ENCODE results near the gene NFIC. TPM values are rescaled to one million over a fixed set of nuclear protein-coding genes. Genes with fewer than 3 reads are reported as not detected.
"Not testable (repeated sequence)": the region's sequence is repeated elsewhere in the genome, so short reads cannot be mapped to it uniquely, and the experiment has no call there.

Gene NFIC
- total RNA-seq, 4 donors from 2014 or later, result 76.2 to 183 (median 132) TPM

DNA sequence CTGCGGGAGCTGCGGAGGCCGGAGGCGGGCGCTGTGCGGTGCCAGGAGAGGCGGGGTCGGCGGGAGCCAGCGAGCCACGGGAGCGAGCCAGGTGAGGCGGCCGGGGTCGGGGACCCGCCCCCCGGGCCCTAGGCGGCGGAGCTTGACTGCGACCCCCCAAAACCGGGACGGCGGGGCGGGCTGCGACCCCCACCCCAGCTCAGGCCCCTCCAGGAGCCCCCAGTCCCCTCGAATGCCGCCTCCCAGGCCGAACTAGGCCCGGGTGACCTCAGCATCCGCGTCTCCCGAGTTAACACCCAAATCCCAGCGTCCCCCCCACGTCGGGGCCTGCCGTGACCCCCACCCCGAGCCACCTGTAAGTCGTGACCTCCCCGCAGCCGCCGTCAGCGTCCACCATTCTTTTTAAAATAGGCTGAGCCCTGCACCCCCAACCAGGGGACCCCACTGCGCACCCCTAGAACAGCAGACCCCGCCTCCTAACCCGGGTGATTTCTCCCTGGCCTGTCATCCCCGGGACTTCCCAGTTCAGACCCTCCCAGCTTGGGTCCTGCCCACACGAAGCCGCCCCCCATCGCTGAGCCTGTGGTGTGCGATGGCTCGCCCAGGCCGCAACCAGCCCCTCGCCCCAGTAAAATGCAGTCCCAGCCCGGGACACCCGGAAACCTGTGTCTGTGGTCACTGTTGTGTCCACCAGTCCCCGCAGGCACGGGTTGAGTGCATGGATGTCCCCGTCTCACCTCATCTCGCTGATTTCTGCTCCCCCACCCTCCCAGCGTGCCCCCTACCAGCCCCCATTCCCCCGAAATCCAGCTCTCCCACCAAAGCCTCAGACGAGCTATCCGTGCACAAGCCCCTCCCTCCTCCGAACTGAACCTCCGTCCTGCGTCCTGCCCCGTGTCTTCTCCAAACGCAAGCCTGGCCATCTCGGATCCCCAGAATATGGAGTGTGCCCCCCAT lies 140.3 kb downstream of the NFIC start:
- Histone ChIP-seq H3K4me1 (peaks cover 8 to 15% of the 10 kb centered on the region in 2 donors), H3K9me3 (no peaks in the 10 kb centered on the region), H3K4me3 (replicated peaks in 1 of 3) (peak overlapping the region; percentile 24 to 98 (median 73)), H3K27ac (peak overlapping the region; percentile 48 to 54 (median 52)), H3K27me3 (no peaks in the 10 kb centered on the region), H3K36me3 (no peaks in the 10 kb centered on the region)
- TF ChIP-seq POLR2A (IDR thresholded peaks at IDR 0.05), result peak in 1 of 2 donors; percentile 41
- TF ChIP-seq, protein P1, sequence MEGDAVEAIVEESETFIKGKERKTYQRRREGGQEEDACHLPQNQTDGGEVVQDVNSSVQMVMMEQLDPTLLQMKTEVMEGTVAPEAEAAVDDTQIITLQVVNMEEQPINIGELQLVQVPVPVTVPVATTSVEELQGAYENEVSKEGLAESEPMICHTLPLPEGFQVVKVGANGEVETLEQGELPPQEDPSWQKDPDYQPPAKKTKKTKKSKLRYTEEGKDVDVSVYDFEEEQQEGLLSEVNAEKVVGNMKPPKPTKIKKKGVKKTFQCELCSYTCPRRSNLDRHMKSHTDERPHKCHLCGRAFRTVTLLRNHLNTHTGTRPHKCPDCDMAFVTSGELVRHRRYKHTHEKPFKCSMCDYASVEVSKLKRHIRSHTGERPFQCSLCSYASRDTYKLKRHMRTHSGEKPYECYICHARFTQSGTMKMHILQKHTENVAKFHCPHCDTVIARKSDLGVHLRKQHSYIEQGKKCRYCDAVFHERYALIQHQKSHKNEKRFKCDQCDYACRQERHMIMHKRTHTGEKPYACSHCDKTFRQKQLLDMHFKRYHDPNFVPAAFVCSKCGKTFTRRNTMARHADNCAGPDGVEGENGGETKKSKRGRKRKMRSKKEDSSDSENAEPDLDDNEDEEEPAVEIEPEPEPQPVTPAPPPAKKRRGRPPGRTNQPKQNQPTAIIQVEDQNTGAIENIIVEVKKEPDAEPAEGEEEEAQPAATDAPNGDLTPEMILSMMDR (IDR thresholded peaks at IDR 0.05), result peak in 1 of 6 experiments; percentile 5
- intact Hi-C loops (cut with DNase I), result no loop called here
- peak; percentile 25 to 43 for DNase-seq
- WGBS, 2 donors, result 0 to 2% methylated on average over 18 to 20 of the region's 69 CpGs

- no peaks in the 10 kb centered on the region for H3K9me3 ChIP-seq
- peaks cover 8 to 15% of the 10 kb centered on the region in 2 donors for H3K4me1 ChIP-seq
- H3K4me3 ChIP-seq (replicated peaks in 1 of 3), result peak overlapping the region; percentile 24 to 98 (median 73)
- TF ChIP-seq, protein P1 (IDR thresholded peaks at IDR 0.05), result no peak
- TF ChIP-seq POLR2A (IDR thresholded peaks at IDR 0.05), result no peak
- H3K36me3 ChIP-seq, result no peaks in the 10 kb centered on the region
- peak; percentile 44 to 48 for DNase-seq
- no peaks in the 10 kb centered on the region for H3K27me3 ChIP-seq
- intact Hi-C loops (cut with DNase I), result no loop called here
- 22 to 24% methylated on average over 20 to 24 of the region's 31 CpGs for WGBS, 2 donors
- H3K27ac ChIP-seq, result peak overlapping the region in 1 of 3 donors; percentile 12
Observed at GRCh38 chr19:3507371-3508120, 141.2 kb downstream of the NFIC start.

DNA sequence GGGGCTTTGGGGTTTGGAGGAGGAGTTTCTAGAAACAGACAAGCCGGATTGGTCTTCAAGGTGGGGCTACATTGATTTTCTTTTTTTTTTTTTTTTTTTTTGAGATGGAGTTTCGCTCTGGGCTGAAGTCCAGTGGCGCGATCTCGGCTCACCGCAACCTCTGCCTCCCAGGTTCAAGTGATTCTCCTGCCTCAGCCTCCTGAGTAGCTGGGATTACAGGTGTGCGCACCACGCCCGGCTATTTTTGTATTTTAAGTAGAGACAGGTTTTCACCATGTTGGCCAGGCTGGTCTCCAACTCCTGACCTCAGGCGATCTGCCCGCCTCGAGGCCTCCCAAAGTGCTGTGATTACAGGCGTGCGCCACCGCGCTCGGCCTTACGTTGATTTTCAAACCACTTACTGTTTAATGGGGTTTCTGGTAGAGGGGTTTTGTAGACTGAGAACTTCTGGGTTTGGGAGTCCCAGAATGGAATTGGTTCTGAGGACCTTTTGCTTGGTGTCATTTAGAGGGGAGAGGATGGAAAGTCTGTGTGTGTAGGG lies 141.8 kb downstream of the NFIC start:
- H3K36me3 ChIP-seq; H3K27ac ChIP-seq; H3K27me3 ChIP-seq; H3K4me3 ChIP-seq (replicated peaks in 1 of 3); H3K9me3 ChIP-seq; DNase-seq; intact Hi-C loops (cut with DNase I): not testable (repeated sequence)
- whole genome bisulfite sequencing, 2 donors, result 93 to 95% methylated on average over 18 of the region's 18 CpGs
- peaks cover 8 to 15% of the 10 kb centered on the region in 2 donors for H3K4me1 ChIP-seq

- no peak for DNase-seq
- Histone ChIP-seq H3K9me3 (no peaks in the 10 kb centered on the region), H3K4me1 (peaks cover 8 to 15% of the 10 kb centered on the region in 2 donors), H3K27me3 (no peaks in the 10 kb centered on the region), H3K4me3 (replicated peaks in 1 of 3) (no peak overlapping the region), H3K27ac (no peak overlapping the region), H3K36me3 (no peaks in the 10 kb centered on the region)
- intact Hi-C loops (cut with DNase I), result no loop called here
- WGBS, 2 donors, result 92 to 93% methylated on average over 17 to 23 of the region's 23 CpGs
- TF ChIP-seq POLR2A (IDR thresholded peaks at IDR 0.05), result no peak
- TF ChIP-seq, protein P1 (IDR thresholded peaks at IDR 0.05), result no peak
Observed at GRCh38 chr19:3508771-3509535, 142.6 kb downstream of the NFIC start.

GRCh38 chr19:3509566-3509989 lies 143.2 kb downstream of the NFIC start:
- Histone ChIP-seq H3K4me1 (peaks cover 8 to 15% of the 10 kb centered on the region in 2 donors), H3K9me3 (no peaks in the 10 kb centered on the region), H3K27ac (no peak overlapping the region), H3K36me3 (no peaks in the 10 kb centered on the region), H3K27me3 (no peaks in the 10 kb centered on the region), H3K4me3 (replicated peaks in 1 of 3) (no peak overlapping the region)
- TF ChIP-seq, protein P1 (IDR thresholded peaks at IDR 0.05), result no peak
- no peak for TF ChIP-seq POLR2A (IDR thresholded peaks at IDR 0.05)
- DNase-seq, result no peak
- intact Hi-C loops (cut with DNase I), result no loop called here
- WGBS, 2 donors, result 92 to 94% methylated on average over 15 of the region's 15 CpGs
